Coronary artery (tissue), 2 donors: Measurements from ENCODE around the gene RPS6KA4.
A peak's percentile ranks its signal among the peaks of the same experiment; 100 is the strongest.

Experiments used
- DNase-seq: peaks from one replicate; pipeline ENCODE4 v3.0.0-alpha.2; 2017; ENCODE audit warnings: low spot score
- H3K27ac ChIP-seq, 2 donors: fragments of 200-600 bp; sonication (generic); one replicate each; pipeline ENCODE4 v1.5.1; 2016 to 2019
- H3K4me3 ChIP-seq: fragments of 200-600 bp; sonication (generic); 2 replicates; pipeline ENCODE4 v1.5.1; 2016; ENCODE audit warnings: mild to moderate bottlenecking, moderate library complexity
- CTCF ChIP-seq: fragments of 200-600 bp; sonication (generic); IDR thresholded peaks from one replicate; pipeline ENCODE4 v1.5.1; 2019; ENCODE audit warnings: antibody characterized with exemption

RPS6KA4 gene

GRCh38 chr11:64383580-64383979 lies 24.6 kb downstream of the RPS6KA4 start:
- no peak overlapping the region for H3K27ac ChIP-seq
- H3K4me3 ChIP-seq: no peak overlapping the region
- no peak for DNase-seq
- no peak for TF ChIP-seq CTCF

GRCh38 chr11:64384028-64384737 lies 25.2 kb downstream of the RPS6KA4 start:
- peak overlapping the region in 1 of 2 donors; percentile 56 for H3K27ac ChIP-seq
- no peak overlapping the region for H3K4me3 ChIP-seq
- no peak for DNase-seq
- TF ChIP-seq CTCF: no peak

- no peak for TF ChIP-seq CTCF
- Histone ChIP-seq H3K4me3 (peak overlapping the region; percentile 49), H3K27ac (peak overlapping the region; percentile 56 to 76)
- no peak for DNase-seq
Measured at GRCh38 chr11:64384981-64385944, 26.3 kb downstream of the RPS6KA4 start.

- no peak for TF ChIP-seq CTCF
- no peak for DNase-seq
- Histone ChIP-seq H3K4me3 (no peak overlapping the region), H3K27ac (peak overlapping the region in 1 of 2 donors; percentile 76)
Measured at GRCh38 chr11:64385945-64386704, 27.2 kb downstream of the RPS6KA4 start.

- DNase-seq: no peak
- no peak overlapping the region for H3K4me3 ChIP-seq
- H3K27ac ChIP-seq: no peak overlapping the region
- no peak for TF ChIP-seq CTCF
Measured at GRCh38 chr11:64387916-64388315, 29.0 kb downstream of the RPS6KA4 start.

GRCh38 chr11:64388894-64389293 lies 29.9 kb downstream of the RPS6KA4 start:
- Histone ChIP-seq H3K27ac (no peak overlapping the region), H3K4me3 (no peak overlapping the region)
- no peak for TF ChIP-seq CTCF
- no peak for DNase-seq
